GM21390 (cell line): ENCODE results near the gene LPP.

Experiments
- ATAC-seq: cut with Tn5 transposase; IDR thresholded peaks from one replicate; pipeline ENCODE4 v1.9.1; 2021; ENCODE audit not compliant: unreplicated experiment

LPP gene

GRCh38 chr3:188918093-188918492 lies 764.1 kb downstream of the LPP start:
- ATAC-seq, result no peak

DNA sequence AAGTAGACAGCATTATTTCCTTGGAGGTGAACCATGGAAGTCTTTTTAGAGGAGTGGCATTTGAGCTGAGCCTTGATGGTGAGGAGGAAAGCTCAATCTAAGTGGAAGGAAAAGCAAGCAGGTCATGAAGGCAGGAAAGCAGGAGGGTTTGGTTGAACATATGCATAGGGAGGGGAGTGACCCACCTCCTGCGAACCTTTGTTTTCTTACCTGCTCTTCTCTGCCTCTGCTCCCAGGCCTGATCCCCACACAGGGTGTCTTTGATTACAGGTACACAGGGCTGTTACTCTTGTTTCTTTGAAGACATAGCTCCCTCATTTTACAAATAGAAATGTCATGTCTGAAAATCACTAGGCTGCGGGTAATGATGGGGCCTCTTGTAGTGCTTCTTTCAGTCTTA lies 769.7 kb downstream of the LPP start:
- no peak for ATAC-seq

- no peak for ATAC-seq
These were observed 771.4 kb downstream of the LPP start for GRCh38 chr3:188925376-188925775.

GRCh38 chr3:188926111-188926510 lies 772.2 kb downstream of the LPP start:
- no peak for ATAC-seq

- no peak for ATAC-seq
These were observed 773.0 kb downstream of the LPP start for GRCh38 chr3:188926741-188927511.

GRCh38 chr3:188927971-188928370 lies 774.0 kb downstream of the LPP start:
- ATAC-seq, result no peak

DNA sequence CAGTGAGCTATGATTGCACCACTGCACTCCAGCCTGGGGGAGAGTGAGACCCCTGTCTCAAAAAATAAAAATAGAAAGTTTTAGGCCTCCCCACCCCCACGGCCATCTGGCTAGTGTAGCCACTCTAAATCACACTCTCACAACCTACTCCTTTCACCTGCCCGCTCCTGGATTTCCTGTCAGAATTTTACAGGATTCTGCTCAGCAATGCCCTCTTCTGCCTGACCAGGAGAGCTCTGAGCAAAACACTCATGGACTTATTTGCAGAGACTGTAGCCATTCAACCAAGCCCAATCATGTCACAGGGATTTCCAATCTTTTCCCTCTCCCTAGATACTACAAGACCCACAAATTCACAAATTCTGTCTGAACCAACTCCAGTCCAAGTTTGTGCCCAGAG lies 775.2 kb downstream of the LPP start:
- ATAC-seq, result no peak

DNA sequence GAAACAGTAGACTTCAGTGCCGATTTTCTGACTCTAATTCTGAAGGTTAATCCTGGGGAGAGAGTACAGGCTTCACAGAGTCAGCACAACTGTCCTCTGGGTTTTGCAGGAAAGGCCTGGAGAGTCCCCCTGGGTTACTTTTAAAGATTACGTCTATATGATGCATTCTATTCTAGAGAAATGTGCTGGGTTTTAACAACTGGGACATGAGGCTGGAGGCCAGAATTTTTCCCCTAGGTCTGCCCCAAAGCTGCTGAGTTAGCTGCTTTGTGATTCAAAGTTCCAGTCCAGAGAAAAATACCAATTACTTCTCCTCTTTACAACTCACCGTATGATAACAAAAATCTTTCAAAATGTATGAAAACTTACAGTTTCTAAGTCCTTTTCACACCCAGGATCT lies 777.1 kb downstream of the LPP start:
- no peak for ATAC-seq

GRCh38 chr3:188931531-188931930 lies 777.6 kb downstream of the LPP start:
- no peak for ATAC-seq

GRCh38 chr3:188934989-188935388 lies 781.0 kb downstream of the LPP start:
- ATAC-seq, result no peak

- no peak for ATAC-seq
These were observed 782.7 kb downstream of the LPP start for GRCh38 chr3:188936597-188937107.

- no peak for ATAC-seq
These were observed 783.4 kb downstream of the LPP start for GRCh38 chr3:188937389-188937788.

DNA sequence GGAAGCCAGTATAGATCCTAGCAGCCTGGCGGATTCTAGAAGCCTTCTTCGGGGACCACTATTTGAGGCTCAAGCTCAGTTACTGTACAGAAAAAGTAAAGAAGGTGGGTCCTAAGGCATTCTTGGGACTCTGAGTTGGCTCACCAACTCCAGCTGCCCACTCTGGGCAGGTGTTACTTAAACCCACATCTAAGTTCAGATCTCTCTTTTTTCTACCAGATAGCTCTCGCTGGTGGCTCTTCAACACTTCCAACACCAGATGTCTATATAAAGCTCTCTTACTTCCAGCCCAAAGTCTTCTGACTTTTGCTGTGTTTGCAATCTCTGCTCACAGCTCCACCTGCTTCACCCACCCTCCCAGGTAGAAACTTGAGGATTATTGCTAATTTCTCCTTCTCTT lies 785.0 kb downstream of the LPP start:
- ATAC-seq, result no peak

DNA sequence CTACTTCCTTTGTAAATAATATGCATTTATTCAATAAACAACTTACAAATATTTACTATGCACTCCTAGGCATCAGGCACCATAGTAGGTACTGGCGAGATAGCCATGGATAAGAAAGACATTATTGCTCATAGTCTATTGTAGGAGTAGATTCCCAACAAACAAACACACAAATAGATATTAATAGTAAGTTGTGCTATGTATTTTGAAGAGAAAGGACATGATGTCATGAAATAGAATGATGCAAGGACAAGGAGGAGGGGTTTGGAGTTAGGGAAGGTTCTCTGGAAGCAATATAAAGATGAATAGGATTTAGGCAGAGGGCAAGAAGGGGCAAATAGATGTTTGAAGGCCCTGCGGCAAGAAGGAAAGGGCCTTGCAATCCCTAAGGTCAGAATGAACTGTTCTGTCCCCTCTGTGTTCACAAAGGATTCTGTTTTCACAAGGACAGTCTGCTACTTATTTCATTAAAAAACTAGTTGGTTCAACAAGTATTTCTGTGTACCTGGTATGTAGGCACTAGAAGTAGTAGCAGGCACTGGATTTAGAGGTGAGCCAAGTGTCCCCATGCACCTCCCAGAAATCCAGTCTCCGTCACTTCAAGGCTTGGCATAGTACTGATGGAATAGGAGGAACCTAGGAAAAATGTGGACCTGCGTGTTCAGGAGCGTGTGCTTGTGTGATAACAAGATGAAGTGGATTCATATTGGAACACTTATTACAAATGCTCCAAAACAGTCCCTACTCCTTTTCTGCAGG lies 786.0 kb downstream of the LPP start:
- no peak for ATAC-seq
